Left ventricle myocardium inferior (tissue), 1 donor: Measurements from ENCODE around the gene IL18RAP. TPM values are rescaled to one million over a fixed set of nuclear protein-coding genes. Genes with fewer than 3 reads are reported as not detected.

Experiments used
- DNase-seq: peaks from one replicate; pipeline ENCODE4 v3.0.0-alpha.2; 2020
- H3K27ac ChIP-seq: fragments of 200-600 bp; replicated peaks from 2 replicates; pipeline ENCODE4 v1.8.0; 2021
- H3K27me3 ChIP-seq: fragments of 200-600 bp; 2 replicates; pipeline ENCODE4 v1.8.0; 2021; ENCODE audit warnings: low read depth
- H3K36me3 ChIP-seq: fragments of 200-600 bp; 2 replicates; pipeline ENCODE4 v1.8.0; 2021
- H3K4me1 ChIP-seq: fragments of 200-600 bp; 2 replicates; pipeline ENCODE4 v1.8.0; 2021
- H3K4me3 ChIP-seq: fragments of 200-600 bp; 2 replicates; pipeline ENCODE4 v1.8.0; 2021; ENCODE audit warnings: mild to moderate bottlenecking, moderate library complexity
- H3K9me3 ChIP-seq: fragments of 200-600 bp; replicated peaks from 2 replicates; pipeline ENCODE4 v1.8.0; 2021
- CTCF ChIP-seq: fragments of 200-600 bp; IDR thresholded peaks from 2 replicates; pipeline ENCODE4 v1.8.0; 2021; ENCODE audit warnings: antibody characterized with exemption, mild to moderate bottlenecking, borderline replicate concordance
- intact Hi-C: fragments of 100-400 bp; cut with micrococcal nuclease; formaldehyde crosslinking; loops from one replicate; pipeline ENCODE4 v1.11.0; 2022
- total RNA-seq: library from RNA; stranded (reverse); fragmentation: NEBNext Ultra II Directional; extraction: Animal tissue kit (Norgen Biotek cat#: 25700); gene quantifications from one replicate; pipeline ENCODE4 v1.2.1, GENCODE V29; 2021
- donor health status: DM: no; HTN: yes; CAD: no; lungs with severe emphysema.

IL18RAP gene
- total RNA-seq, 1 donor from 2014 or later: 0.30 TPM

- intact Hi-C loops: no loop called here
- DNase-seq: no peak
- Histone ChIP-seq H3K27ac (no peak overlapping the region), H3K27me3 (peaks cover 7% of the 10 kb centered on the region), H3K36me3 (no peaks in the 10 kb centered on the region), H3K4me1 (no peaks in the 10 kb centered on the region), H3K9me3 (peaks cover 10% of the 10 kb centered on the region), H3K4me3 (no peak overlapping the region)
- no peak for TF ChIP-seq CTCF
These were observed 5.6 kb downstream of the IL18RAP start for GRCh38 chr2:102428573-102428972.

- H3K36me3 ChIP-seq: no peaks in the 10 kb centered on the region
- no peak overlapping the region for H3K4me3 ChIP-seq
- H3K27ac ChIP-seq: no peak overlapping the region
- peaks cover 10% of the 10 kb centered on the region for H3K9me3 ChIP-seq
- H3K27me3 ChIP-seq: peaks cover 3% of the 10 kb centered on the region
- DNase-seq: no peak
- TF ChIP-seq CTCF: no peak
- H3K4me1 ChIP-seq: peaks cover 5% of the 10 kb centered on the region
- intact Hi-C loops: no loop called here
These were observed 9.4 kb downstream of the IL18RAP start for GRCh38 chr2:102432386-102432785.

- H3K4me3 ChIP-seq: no peak overlapping the region
- peaks cover 3% of the 10 kb centered on the region for H3K27me3 ChIP-seq
- no peaks in the 10 kb centered on the region for H3K9me3 ChIP-seq
- no peak for TF ChIP-seq CTCF
- intact Hi-C loops: no loop called here
- peaks cover 5% of the 10 kb centered on the region for H3K4me1 ChIP-seq
- DNase-seq: no peak
- H3K27ac ChIP-seq: no peak overlapping the region
- H3K36me3 ChIP-seq: no peaks in the 10 kb centered on the region
These were observed 11.2 kb downstream of the IL18RAP start for GRCh38 chr2:102433973-102434654.

- Histone ChIP-seq H3K27ac (no peak overlapping the region), H3K4me1 (peaks cover 5% of the 10 kb centered on the region), H3K9me3 (no peaks in the 10 kb centered on the region), H3K27me3 (peaks cover 3% of the 10 kb centered on the region), H3K36me3 (no peaks in the 10 kb centered on the region), H3K4me3 (no peak overlapping the region)
- intact Hi-C loops: no loop called here
- no peak for TF ChIP-seq CTCF
- DNase-seq: no peak
These were observed 11.9 kb downstream of the IL18RAP start for GRCh38 chr2:102434655-102435381.

- Histone ChIP-seq H3K36me3 (no peaks in the 10 kb centered on the region), H3K9me3 (no peaks in the 10 kb centered on the region), H3K27ac (no peak overlapping the region), H3K4me3 (no peak overlapping the region), H3K27me3 (peaks cover 3% of the 10 kb centered on the region), H3K4me1 (peaks cover 5% of the 10 kb centered on the region)
- DNase-seq: no peak
- intact Hi-C loops: no loop called here
- TF ChIP-seq CTCF: no peak
These were observed 12.8 kb downstream of the IL18RAP start for GRCh38 chr2:102435741-102436140.
